Endodermal cell (in vitro differentiated cells): ENCODE measurements around the gene NARS2. TPM values are rescaled to one million over a fixed set of nuclear protein-coding genes. Genes with fewer than 3 reads are reported as not detected.

ENCODE experiments used
- DNase-seq: peaks from one replicate; pipeline ENCODE4 v3.0.0-alpha.2; 2017
- H3K27ac ChIP-seq: 2 replicates; pipeline ENCODE4 v1.5.1; 2013; ENCODE audit warnings: mild to moderate bottlenecking, low read depth, low read length, moderate library complexity
- H3K27me3 ChIP-seq: 2 replicates; pipeline ENCODE4 v1.6.1; 2013; ENCODE audit warnings: mild to moderate bottlenecking, low read length, moderate library complexity; ENCODE audit not compliant: insufficient read depth, control insufficient read depth, poor library complexity, severe bottlenecking
- H3K36me3 ChIP-seq: 2 replicates; pipeline ENCODE4 v1.7.0; 2013; ENCODE audit warnings: mild to moderate bottlenecking, low read length, moderate library complexity; ENCODE audit not compliant: control insufficient read depth, insufficient read depth
- H3K4me1 ChIP-seq: one replicate; pipeline ENCODE4 v1.7.0; 2013; ENCODE audit warnings: low read length; ENCODE audit not compliant: control insufficient read depth, insufficient read depth
- H3K4me3 ChIP-seq: 2 replicates; pipeline ENCODE4 v1.5.1; 2013; ENCODE audit warnings: mild to moderate bottlenecking, low read length, moderate library complexity
- H3K9ac ChIP-seq: 2 replicates; pipeline ENCODE4 v1.6.1; 2013; ENCODE audit warnings: mild to moderate bottlenecking, low read length, moderate library complexity; ENCODE audit not compliant: poor library complexity, severe bottlenecking; ENCODE audit errors: extremely low read depth
- H3K9me3 ChIP-seq: 2 replicates; pipeline ENCODE4 v1.6.1; 2013; ENCODE audit warnings: mild to moderate bottlenecking, low read length, moderate library complexity; ENCODE audit not compliant: control insufficient read depth
- H3K27ac Mint-ChIP-seq: 2 replicates; pipeline ENCODE4 v1.8.0; 2020; ENCODE audit warnings: mixed read lengths
- H3K27me3 Mint-ChIP-seq: 2 replicates; pipeline ENCODE4 v1.8.0; 2021; ENCODE audit warnings: mild to moderate bottlenecking, mixed read lengths; ENCODE audit not compliant: insufficient read depth
- H3K36me3 Mint-ChIP-seq: 2 replicates; pipeline ENCODE4 v1.8.0; 2020; ENCODE audit warnings: low read depth, mixed read lengths
- H3K4me1 Mint-ChIP-seq: 2 replicates; pipeline ENCODE4 v1.8.0; 2020; ENCODE audit warnings: mixed read lengths
- H3K4me3 Mint-ChIP-seq: 2 replicates; pipeline ENCODE4 v1.8.0; 2020; ENCODE audit warnings: mild to moderate bottlenecking, moderate library complexity, mixed read lengths
- H3K9me3 Mint-ChIP-seq: 2 replicates; pipeline ENCODE4 v1.8.0; 2020; ENCODE audit warnings: mild to moderate bottlenecking, mixed read lengths
- CTCF ChIP-seq: fragments of 200-600 bp; sonication (generic); conservative IDR thresholded peaks from 2 replicates; pipeline ENCODE4 v1.5.0; 2021; ENCODE audit warnings: antibody characterized with exemption, mild to moderate bottlenecking
- WGBS, 2 experiments: methylation state at CpG; one replicate each; pipeline versions ENCODE4 v1.1.5 to v1.1.7; 2013; ENCODE audit warnings: missing lambda C conversion rate in 2 of 2, mixed read lengths in 1 of 2; ENCODE audit not compliant: insufficient coverage in 1 of 2, insufficient read length in 1 of 2; 5-methylcytosine and 5-hydroxymethylcytosine counted together
- total RNA-seq, 2 donors: library from RNA; stranded (reverse); fragmentation: NEBNext Ultra II Directional in 1 of 2; extraction: Animal tissue kit (Norgen Biotek cat#: 25700) in 1 of 2; gene quantifications; 2 replicates in 1 of 2; 3 replicates in 1 of 2; pipeline ENCODE4 v1.2.1, GENCODE V29; 2021

NARS2 gene
- total RNA-seq, 2 donors from 2014 or later, result 45.8 to 53.7 TPM

- no peak overlapping the region for H3K9ac ChIP-seq
- peaks cover 2% of the 10 kb centered on the region for H3K36me3 Mint-ChIP-seq
- no peaks in the 10 kb centered on the region for H3K27me3 ChIP-seq
- no peak overlapping the region for H3K27ac Mint-ChIP-seq
- H3K27ac ChIP-seq, result no peak overlapping the region
- peaks cover 52% of the 10 kb centered on the region for H3K4me1 Mint-ChIP-seq
- no peak overlapping the region for H3K4me3 ChIP-seq
- peaks cover 15% of the 10 kb centered on the region for H3K4me1 ChIP-seq
- H3K36me3 ChIP-seq, result peaks cover 6% of the 10 kb centered on the region
- H3K4me3 Mint-ChIP-seq, result no peak overlapping the region
- no peak for TF ChIP-seq CTCF
- WGBS, 2 experiments, result 95 to 100% methylated on average over 2 to 3 of the region's 3 CpGs
- no peak for DNase-seq
- H3K27me3 Mint-ChIP-seq, result peaks cover 13% of the 10 kb centered on the region
- H3K9me3 Mint-ChIP-seq, result no peaks in the 10 kb centered on the region
- H3K9me3 ChIP-seq, result no peaks in the 10 kb centered on the region
Measured at GRCh38 chr11:78397398-78397797, 177.3 kb downstream of the NARS2 start.

- Mint-ChIP-seq H3K9me3 (no peaks in the 10 kb centered on the region), H3K27me3 (peaks cover 8% of the 10 kb centered on the region), H3K36me3 (peaks cover 8% of the 10 kb centered on the region), H3K4me3 (no peak overlapping the region), H3K4me1 (peaks cover 54% of the 10 kb centered on the region), H3K27ac (no peak overlapping the region)
- Histone ChIP-seq H3K9ac (no peak overlapping the region), H3K9me3 (no peaks in the 10 kb centered on the region), H3K27me3 (no peaks in the 10 kb centered on the region), H3K4me1 (peaks cover 18% of the 10 kb centered on the region), H3K4me3 (no peak overlapping the region), H3K36me3 (peaks cover 4% of the 10 kb centered on the region), H3K27ac (no peak overlapping the region)
- DNase-seq, result no peak
- 89% methylated on average over 1 of the region's 1 CpG; no CpG with 5 or more reads in 1 of the 2 experiments for WGBS, 2 experiments
- TF ChIP-seq CTCF, result no peak
Measured at GRCh38 chr11:78395597-78395996, 179.1 kb downstream of the NARS2 start.

DNA sequence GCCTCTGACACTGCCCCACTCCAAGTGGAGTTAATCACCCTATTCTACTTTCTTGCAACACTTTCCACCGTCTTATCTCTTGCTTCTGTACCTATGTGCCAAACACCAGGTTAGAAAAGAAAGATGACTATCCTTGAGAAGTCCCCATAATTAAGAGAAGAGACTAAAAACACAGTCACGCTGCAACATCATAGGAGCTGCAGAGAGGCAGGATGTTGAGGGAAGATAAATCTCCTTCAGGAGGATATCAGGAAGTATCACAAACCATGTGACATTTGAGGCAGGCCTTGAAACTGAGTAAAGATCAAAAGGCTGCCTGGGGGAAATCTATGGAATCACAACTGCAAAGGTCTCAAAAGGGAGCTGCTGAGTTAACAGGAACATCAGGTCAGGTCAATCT is 181.8 kb downstream of the NARS2 start:
- Mint-ChIP-seq H3K4me1 (peaks cover 34% of the 10 kb centered on the region), H3K36me3 (peaks cover 19% of the 10 kb centered on the region), H3K27me3 (peaks cover 4% of the 10 kb centered on the region), H3K27ac (no peak overlapping the region), H3K4me3 (no peak overlapping the region), H3K9me3 (no peaks in the 10 kb centered on the region)
- no peak for DNase-seq
- Histone ChIP-seq H3K27me3 (no peaks in the 10 kb centered on the region), H3K27ac (no peak overlapping the region), H3K36me3 (peaks cover 24% of the 10 kb centered on the region), H3K9ac (no peak overlapping the region), H3K9me3 (no peaks in the 10 kb centered on the region), H3K4me1 (peaks cover 18% of the 10 kb centered on the region), H3K4me3 (no peak overlapping the region)
- 86 to 90% methylated on average over 2 of the region's 2 CpGs for whole genome bisulfite sequencing, 2 experiments
- TF ChIP-seq CTCF, result no peak
